B cell (primary cell): ENCODE data around the gene GAMT. TPM values are rescaled to one million over a fixed set of nuclear protein-coding genes. Genes with fewer than 3 reads are reported as not detected.

Experiments used
- ATAC-seq: fragments of 200-7000 bp; cut with Tn5 transposase; one replicate; pipeline ENCODE4 v1.10.0; 2021; ENCODE audit warnings: low read depth, mild to moderate bottlenecking, moderate number of reproducible peaks, moderate library complexity
- CTCF ChIA-PET: fragments of 350-600 bp; sonication (Branson Sonifier 250); formaldehyde crosslinking; loops from one replicate; lab custom pipeline; 2021; ENCODE audit warnings: antibody characterized with exemption, inconsistent platforms; lab: Charles Lee
- POLR2A ChIA-PET: fragments of 350-600 bp; sonication (Branson Sonifier 250); formaldehyde crosslinking; loops from one replicate; lab custom pipeline; 2021; ENCODE audit warnings: antibody characterized with exemption; lab: Charles Lee
- DNase-seq: peaks from one replicate; pipeline ENCODE4 v3.0.0; 2013
- H2AFZ ChIP-seq: 2 replicates; pipeline ENCODE4 v1.6.1; 2012; ENCODE audit warnings: mild to moderate bottlenecking, low read depth, low read length; ENCODE audit not compliant: insufficient read depth, poor library complexity, severe bottlenecking
- H3K27ac ChIP-seq, 2 donors: 1 replicate in 1 of 2; 2 replicates in 1 of 2; pipeline ENCODE4 v1.5.1; 2012 to 2013; ENCODE audit warnings: low read length in 2 of 2, mild to moderate bottlenecking in 2 of 2, moderate library complexity in 1 of 2
- H3K27me3 ChIP-seq, 4 experiments: fragments of 200-600 bp in 1 of 4; sonication (generic) in 1 of 4; replicated peaks in 1 of 4; 1 replicate in 2 of 4; 2 replicates in 2 of 4; pipeline versions ENCODE4 v1.6.1 to v1.7.0; 2013 to 2016; ENCODE audit warnings: low read length in 3 of 4, mild to moderate bottlenecking in 2 of 4, mixed read lengths in 1 of 4, moderate library complexity in 1 of 4; ENCODE audit not compliant: insufficient read depth in 4 of 4, control insufficient read depth in 3 of 4; ENCODE audit errors: control extremely low read depth in 1 of 4
- H3K36me3 ChIP-seq, 2 experiments: replicated peaks in 1 of 2; 1 replicate in 1 of 2; 2 replicates in 1 of 2; pipeline versions ENCODE4 v1.6.1 to v1.7.1; 2013; ENCODE audit warnings: low read length in 1 of 2; ENCODE audit not compliant: insufficient read depth in 2 of 2, control insufficient read depth in 1 of 2; ENCODE audit errors: control extremely low read depth in 1 of 2, extremely low read depth in 1 of 2
- H3K4me1 ChIP-seq, 2 donors: fragments of 200-600 bp in 1 of 2; sonication (generic) in 1 of 2; 1 replicate in 1 of 2; 2 replicates in 1 of 2; pipeline versions ENCODE4 v1.5.1 to v1.6.1; 2013 to 2017; ENCODE audit warnings: low read length in 2 of 2; ENCODE audit not compliant: control insufficient read depth in 2 of 2, insufficient read depth in 2 of 2
- H3K4me2 ChIP-seq: replicated peaks from 2 replicates; pipeline ENCODE3; 2012; ENCODE audit warnings: mild to moderate bottlenecking, low read depth, low read length; ENCODE audit not compliant: poor library complexity, severe bottlenecking
- H3K4me3 ChIP-seq, 5 experiments: fragments of 200-600 bp in 1 of 5; sonication (generic) in 1 of 5; 1 replicate in 3 of 5; 2 replicates in 2 of 5; pipeline versions ENCODE4 v1.5.1 to v1.7.0; 2011 to 2016; ENCODE audit warnings: low read length in 4 of 5, mild to moderate bottlenecking in 4 of 5, low read depth in 2 of 5, control low read depth in 1 of 5, moderate library complexity in 1 of 5; ENCODE audit not compliant: insufficient read depth in 1 of 5; ENCODE audit errors: control extremely low read depth in 1 of 5, extremely low read depth in 1 of 5
- H3K79me2 ChIP-seq: fragments of 200-600 bp; sonication (generic); one replicate; pipeline ENCODE4 v1.6.0; 2016; ENCODE audit warnings: low read length; ENCODE audit not compliant: control insufficient read depth, insufficient read depth
- H3K9ac ChIP-seq: fragments of 200-600 bp; sonication (generic); 2 replicates; pipeline ENCODE4 v1.6.1; 2017; ENCODE audit warnings: mild to moderate bottlenecking, low read length, moderate library complexity
- H3K9me3 ChIP-seq, 3 donors: one replicate each; pipeline versions ENCODE4 v1.6.1 to v1.7.1; 2013; ENCODE audit warnings: low read length in 2 of 3; ENCODE audit not compliant: control insufficient read depth in 2 of 3, insufficient read depth in 1 of 3; ENCODE audit errors: control extremely low read depth in 1 of 3
- H4K20me1 ChIP-seq: 2 replicates; pipeline ENCODE4 v1.6.0; 2012; ENCODE audit warnings: mild to moderate bottlenecking, low read length; ENCODE audit not compliant: insufficient read depth, control insufficient read depth, poor library complexity, severe bottlenecking
- H3K27ac Mint-ChIP-seq: one replicate; pipeline ENCODE4 v1.8.0; 2021; ENCODE audit warnings: mixed read lengths
- H3K27me3 Mint-ChIP-seq: one replicate; pipeline ENCODE4 v1.8.0; 2021; ENCODE audit warnings: mixed read lengths
- H3K4me1 Mint-ChIP-seq: one replicate; pipeline ENCODE4 v1.8.0; 2021; ENCODE audit warnings: mixed read lengths
- H3K4me3 Mint-ChIP-seq: one replicate; pipeline ENCODE4 v1.8.0; 2021; ENCODE audit warnings: mixed read lengths
- H3K9me3 Mint-ChIP-seq: one replicate; pipeline ENCODE4 v1.8.0; 2022; ENCODE audit warnings: mixed read lengths; ENCODE audit not compliant: insufficient read depth
- EZH2 ChIP-seq: IDR thresholded peaks from 2 replicates; pipeline ENCODE4 v1.6.1; 2012; ENCODE audit warnings: borderline replicate concordance, low read depth, mild to moderate bottlenecking, moderate library complexity, low read length; ENCODE audit not compliant: insufficient read depth, poor library complexity, severe bottlenecking
- WGBS: methylation state at CpG from one replicate; pipeline ENCODE4 v1.1.5; 2013; ENCODE audit warnings: missing lambda C conversion rate; ENCODE audit not compliant: insufficient coverage; 5-methylcytosine and 5-hydroxymethylcytosine counted together
- intact Hi-C: fragments of 100-400 bp; cut with micrococcal nuclease; formaldehyde crosslinking; loops from one replicate; pipeline ENCODE4 v1.10.0; 2022
- polyA plus RNA-seq: library from polyadenylated mRNA; depleted of rRNA; stranded (reverse); fragments of >200 nt; gene quantifications from 2 replicates; pipeline ENCODE4 v1.2.3, GENCODE V29; 2012
- total RNA-seq, 2 donors: library from RNA; stranded (reverse); fragments of 120-200 nt in 1 of 2; gene quantifications; 1 replicate in 1 of 2; 2 replicates in 1 of 2; pipeline versions ENCODE4 v1.2.3 to v1.2.4, GENCODE V29; 2013 to 2022
- TF ChIP-seq, protein P1 (sequence below): fragments of 200-600 bp; IDR thresholded peaks from one replicate; pipeline ENCODE4 v1.8.0; 2022; ENCODE audit warnings: antibody characterized with exemption, mild to moderate bottlenecking

GAMT gene
- total and polyA plus RNA-seq, 2 donors (not counting 1 experiment from before 2014, with no cell fraction given): 8.8 to 12.1 TPM

DNA sequence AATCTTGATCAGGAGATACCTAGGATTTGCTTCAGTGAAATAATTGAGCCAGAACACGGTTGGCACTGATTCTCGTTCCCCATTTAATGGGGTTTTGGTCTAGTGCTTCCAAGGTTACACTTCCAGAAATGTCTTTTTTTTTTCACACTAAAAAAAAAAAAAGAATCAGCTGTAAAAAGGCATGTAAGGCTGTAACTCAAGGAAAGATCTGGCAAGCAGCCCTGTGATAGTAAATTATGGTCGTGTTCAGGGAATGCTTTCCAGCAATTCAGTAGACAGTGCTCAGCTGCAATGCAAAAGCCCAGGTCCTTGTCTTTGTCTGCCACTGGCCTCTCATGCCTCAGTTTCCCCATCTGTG is 44.9 kb downstream of the GAMT start:
- no peak overlapping the region for H3K4me3 ChIP-seq
- no peaks in the 10 kb centered on the region for H4K20me1 ChIP-seq
- no peak overlapping the region for H3K27ac Mint-ChIP-seq
- ChIA-PET CTCF (interaction anchor here (0.8 to 1.0 kb wide), 2 partner anchors 11 to 77 kb away, joined by 3 to 4 read pairs; no protein-coding TSS in a partner anchor), POLR2A (interaction anchor here (1.4 kb wide), 1 partner anchor 27 kb away, joined by 8 read pairs; the partner anchor contains the start of gene NDUFS7)
- H3K4me1 ChIP-seq: peaks cover 9 to 18% of the 10 kb centered on the region in 2 donors
- intact Hi-C loops: no loop called here
- no peak overlapping the region for H3K4me2 ChIP-seq
- no peaks in the 10 kb centered on the region for H3K27me3 ChIP-seq
- no peak for DNase-seq
- no peak for ATAC-seq
- H3K9me3 Mint-ChIP-seq: no peaks in the 10 kb centered on the region
- 90% methylated on average over 2 of the region's 3 CpGs for WGBS
- H3K27ac ChIP-seq: no peak overlapping the region
- TF ChIP-seq EZH2: no peak
- H2AFZ ChIP-seq: no peak overlapping the region
- H3K4me3 Mint-ChIP-seq: peak overlapping the region; percentile 81
- peaks cover 18% of the 10 kb centered on the region for H3K4me1 Mint-ChIP-seq
- peaks cover 0 to 24% of the 10 kb centered on the region in 2 experiments for H3K36me3 ChIP-seq
- no peak overlapping the region for H3K9ac ChIP-seq
- H3K27me3 Mint-ChIP-seq: no peaks in the 10 kb centered on the region
- peaks cover 0 to 2% (median 0%) of the 10 kb centered on the region in 3 donors for H3K9me3 ChIP-seq
- H3K79me2 ChIP-seq: peaks cover 6% of the 10 kb centered on the region

DNA sequence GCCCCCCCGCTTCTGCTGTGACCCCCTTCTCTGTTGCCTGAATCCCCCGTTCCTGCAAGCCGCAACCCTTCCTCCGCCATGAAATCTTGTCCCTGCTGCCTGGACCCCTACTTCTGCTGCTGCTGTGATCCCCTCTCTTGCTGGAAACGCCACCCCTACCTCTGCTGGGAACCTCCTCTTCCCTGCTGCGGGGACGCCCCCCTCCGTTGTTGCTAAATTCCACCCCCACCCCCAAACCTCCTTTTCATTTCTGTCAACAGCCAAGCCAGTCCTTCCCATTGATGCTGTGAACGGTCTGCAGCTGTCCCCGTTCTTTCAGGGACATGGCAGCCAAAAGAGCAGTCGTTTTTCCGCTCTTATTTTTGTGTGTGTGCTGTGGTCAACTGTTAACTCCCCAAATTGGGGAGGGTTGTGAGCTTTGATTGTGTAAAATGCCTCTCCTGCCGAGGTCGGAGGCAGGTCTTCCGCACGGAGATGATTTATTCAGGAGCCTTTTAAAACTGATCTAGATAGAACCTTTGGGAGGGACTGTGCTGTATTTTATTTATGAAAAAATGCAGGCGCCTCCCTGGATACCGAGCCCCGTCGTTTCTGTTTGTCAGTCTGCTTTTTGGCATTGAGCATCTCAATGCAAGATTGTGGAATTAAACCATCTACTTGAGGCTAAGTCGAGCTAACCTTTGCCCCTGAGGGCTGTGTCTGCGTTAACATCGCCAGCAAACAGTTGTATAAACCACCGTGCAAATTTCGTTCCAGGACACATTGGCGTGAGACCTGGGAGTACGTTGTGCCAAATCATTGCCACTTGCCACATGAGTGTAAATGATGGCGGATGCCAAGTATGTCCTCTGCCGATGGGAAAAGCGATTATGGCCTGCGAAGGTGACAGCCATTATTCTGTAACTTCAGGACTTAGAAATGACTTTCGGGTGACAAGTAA is 45.5 kb downstream of the GAMT start:
- Histone ChIP-seq H3K79me2 (peaks cover 5% of the 10 kb centered on the region), H3K27ac (peak overlapping the region in 1 of 2 donors; percentile 58), H2AFZ (peak overlapping the region; percentile 77), H3K4me2 (peak overlapping the region; percentile 99), H3K36me3 (peaks cover 0 to 19% of the 10 kb centered on the region in 2 experiments), H3K4me3 (peak overlapping the region in 4 of 5 experiments; percentile 59 to 78 (median 74)), H4K20me1 (no peaks in the 10 kb centered on the region), H3K4me1 (peaks cover 9 to 18% of the 10 kb centered on the region in 2 donors), H3K27me3 (no peaks in the 10 kb centered on the region), H3K9me3 (peaks cover 0 to 2% (median 0%) of the 10 kb centered on the region in 3 donors), H3K9ac (peak overlapping the region; percentile 74)
- ChIA-PET POLR2A (interaction anchor here (0.6 to 1.4 kb wide), 2 partner anchors 27 to 483 kb away, joined by 3 to 8 read pairs; partner anchors contain the start of gene NDUFS7), CTCF (interaction anchor here (0.6 to 1.0 kb wide), 3 partner anchors 12 to 791 kb away, joined by 3 to 4 read pairs (median 3); no protein-coding TSS in a partner anchor)
- 49% methylated on average over 28 of the region's 32 CpGs for WGBS
- TF ChIP-seq, protein P1, sequence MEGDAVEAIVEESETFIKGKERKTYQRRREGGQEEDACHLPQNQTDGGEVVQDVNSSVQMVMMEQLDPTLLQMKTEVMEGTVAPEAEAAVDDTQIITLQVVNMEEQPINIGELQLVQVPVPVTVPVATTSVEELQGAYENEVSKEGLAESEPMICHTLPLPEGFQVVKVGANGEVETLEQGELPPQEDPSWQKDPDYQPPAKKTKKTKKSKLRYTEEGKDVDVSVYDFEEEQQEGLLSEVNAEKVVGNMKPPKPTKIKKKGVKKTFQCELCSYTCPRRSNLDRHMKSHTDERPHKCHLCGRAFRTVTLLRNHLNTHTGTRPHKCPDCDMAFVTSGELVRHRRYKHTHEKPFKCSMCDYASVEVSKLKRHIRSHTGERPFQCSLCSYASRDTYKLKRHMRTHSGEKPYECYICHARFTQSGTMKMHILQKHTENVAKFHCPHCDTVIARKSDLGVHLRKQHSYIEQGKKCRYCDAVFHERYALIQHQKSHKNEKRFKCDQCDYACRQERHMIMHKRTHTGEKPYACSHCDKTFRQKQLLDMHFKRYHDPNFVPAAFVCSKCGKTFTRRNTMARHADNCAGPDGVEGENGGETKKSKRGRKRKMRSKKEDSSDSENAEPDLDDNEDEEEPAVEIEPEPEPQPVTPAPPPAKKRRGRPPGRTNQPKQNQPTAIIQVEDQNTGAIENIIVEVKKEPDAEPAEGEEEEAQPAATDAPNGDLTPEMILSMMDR: no peak
- TF ChIP-seq EZH2: no peak
- no peak for DNase-seq
- peak overlapping the region; percentile 70 for H3K27ac Mint-ChIP-seq
- peaks cover 18% of the 10 kb centered on the region for H3K4me1 Mint-ChIP-seq
- no peak for ATAC-seq
- no peaks in the 10 kb centered on the region for H3K9me3 Mint-ChIP-seq
- H3K4me3 Mint-ChIP-seq: peak overlapping the region; percentile 81
- intact Hi-C loops: no loop called here
- H3K27me3 Mint-ChIP-seq: no peaks in the 10 kb centered on the region
